ENCODE data around the gene SMPDL3A. TPM values are rescaled to one million over a fixed set of nuclear protein-coding genes. Genes with fewer than 3 reads are reported as not detected.

SMPDL3A gene
- total RNA-seq, 4 donors from 2014 or later, result 6.6 to 14.9 (median 7.4) TPM

DNA sequence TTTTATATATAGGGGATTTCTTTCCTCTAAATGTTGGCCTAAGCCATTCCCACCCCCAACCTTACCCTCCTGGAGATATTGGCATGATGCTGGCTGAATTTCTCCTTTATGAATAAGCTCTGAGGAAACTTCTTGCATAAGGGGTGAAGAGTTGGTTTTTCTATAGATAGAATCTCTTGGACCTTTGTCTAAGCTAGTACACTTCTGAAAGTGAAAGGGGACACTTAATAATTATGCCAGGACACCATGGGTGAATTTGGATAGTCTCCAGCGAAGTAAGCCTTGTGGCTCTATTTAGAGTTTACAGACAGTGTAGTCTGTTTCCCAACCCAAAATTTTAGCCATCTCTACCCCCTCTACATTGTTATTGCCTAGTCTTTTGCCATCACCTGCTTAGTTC, 36.6 kb upstream of the SMPDL3A start:
- no peaks in the 10 kb centered on the region for H3K4me1 ChIP-seq
- WGBS, result 84% methylated on average over 1 of the region's 1 CpG
- no peak for DNase-seq (ENCODE audit: extremely low spot score)
- H3K36me3 ChIP-seq, result no peaks in the 10 kb centered on the region
- H3K4me3 ChIP-seq, result no peak overlapping the region
- H3K9me3 ChIP-seq, result no peaks in the 10 kb centered on the region
- TF ChIP-seq POLR2A (IDR thresholded peaks at IDR 0.05; ENCODE audit: low read depth) (no peak), EP300 (IDR thresholded peaks at IDR 0.05) (no peak), POLR2AphosphoS5 (IDR thresholded peaks at IDR 0.05) (no peak), CTCF (IDR thresholded peaks at IDR 0.05) (no peak)
- no peak overlapping the region for H3K27ac ChIP-seq (replicated peaks in 1 of 4)
- intact Hi-C loops (cut with DNase I), result no loop called here
- no peaks in the 10 kb centered on the region for H3K27me3 ChIP-seq

DNA sequence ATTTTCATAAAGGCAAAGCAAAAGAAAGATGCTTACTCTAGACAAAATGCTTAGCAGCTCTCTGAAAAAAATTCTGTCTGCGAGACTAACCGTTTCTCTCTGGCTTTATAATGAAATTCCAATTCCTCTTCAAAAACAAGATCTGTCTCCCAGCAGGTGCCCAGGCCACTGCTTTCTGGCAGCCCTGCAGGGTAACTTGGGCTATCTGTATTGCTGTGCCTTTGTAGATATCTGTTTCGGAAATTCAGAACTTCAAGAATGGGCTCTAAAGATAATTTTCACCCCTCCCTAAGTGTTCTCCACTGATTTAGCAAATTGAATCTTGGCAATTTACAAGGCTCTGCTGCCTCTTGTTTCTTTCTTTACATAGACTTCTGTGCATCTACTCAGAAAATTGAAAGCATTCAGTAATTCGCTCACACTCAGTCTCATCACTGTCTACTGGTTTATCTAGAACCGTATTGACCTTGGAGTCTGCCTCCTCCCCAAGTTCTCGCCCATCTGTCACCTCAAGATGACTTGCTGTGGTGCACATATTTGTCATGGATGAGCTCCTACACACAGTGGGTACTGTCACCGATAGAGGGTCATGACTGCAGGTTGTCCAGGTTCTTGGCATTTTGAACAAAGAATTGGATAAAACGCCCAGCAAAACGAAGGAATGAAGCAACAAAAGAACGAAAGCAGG, 35.9 kb upstream of the SMPDL3A start:
- TF ChIP-seq POLR2AphosphoS5 (IDR thresholded peaks at IDR 0.05) (no peak), EP300 (IDR thresholded peaks at IDR 0.05) (no peak), CTCF (IDR thresholded peaks at IDR 0.05) (no peak), POLR2A (IDR thresholded peaks at IDR 0.05; ENCODE audit: low read depth) (no peak)
- intact Hi-C loops (cut with DNase I), result no loop called here
- WGBS, result 86% methylated on average over 10 of the region's 10 CpGs
- Histone ChIP-seq H3K27ac (replicated peaks in 1 of 4) (no peak overlapping the region), H3K9me3 (no peaks in the 10 kb centered on the region), H3K4me3 (peak overlapping the region in 1 of 4 donors; percentile 17), H3K4me1 (no peaks in the 10 kb centered on the region), H3K36me3 (no peaks in the 10 kb centered on the region), H3K27me3 (no peaks in the 10 kb centered on the region)
- DNase-seq (ENCODE audit: extremely low spot score), result no peak

GRCh38 chr6:122753688-122754056, 35.4 kb upstream of the SMPDL3A start:
- Histone ChIP-seq H3K9me3 (no peaks in the 10 kb centered on the region), H3K36me3 (no peaks in the 10 kb centered on the region), H3K27ac (replicated peaks in 1 of 4) (no peak overlapping the region), H3K27me3 (no peaks in the 10 kb centered on the region), H3K4me3 (peak overlapping the region in 1 of 4 donors; percentile 17), H3K4me1 (no peaks in the 10 kb centered on the region)
- no peak for DNase-seq (ENCODE audit: extremely low spot score)
- TF ChIP-seq EP300 (IDR thresholded peaks at IDR 0.05) (no peak), POLR2AphosphoS5 (IDR thresholded peaks at IDR 0.05) (no peak), POLR2A (IDR thresholded peaks at IDR 0.05; ENCODE audit: low read depth) (no peak), CTCF (IDR thresholded peaks at IDR 0.05) (no peak)
- WGBS, result 60% methylated on average over 5 of the region's 5 CpGs
- intact Hi-C loops (cut with DNase I), result no loop called here

DNA sequence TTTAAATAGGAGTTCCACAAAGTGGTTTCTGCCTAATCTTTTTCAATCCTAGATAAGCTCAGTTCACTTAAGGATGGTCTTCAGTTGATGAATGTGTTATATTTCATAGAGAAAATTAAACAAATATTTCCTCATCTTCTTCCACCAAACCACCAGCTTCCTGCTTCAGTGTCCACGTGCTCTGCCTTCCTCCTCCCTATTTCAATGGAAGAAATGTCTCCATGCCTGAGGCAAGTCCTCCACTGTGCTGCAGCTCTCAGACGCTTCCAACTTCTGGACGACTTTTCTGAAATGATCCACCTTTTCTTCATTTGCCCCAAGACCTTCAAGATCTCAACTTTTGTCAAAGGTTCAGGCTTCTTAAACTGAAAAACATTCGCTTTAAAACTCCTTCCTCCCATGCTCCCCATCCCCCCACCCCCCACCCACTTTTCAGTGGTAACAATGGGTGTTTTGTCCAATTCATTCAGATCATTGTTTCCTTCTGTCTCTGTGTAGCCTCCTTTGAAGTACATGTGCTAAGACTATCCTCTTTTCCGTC, 34.8 kb upstream of the SMPDL3A start:
- no peak for TF ChIP-seq POLR2AphosphoS5 (IDR thresholded peaks at IDR 0.05)
- TF ChIP-seq POLR2A (IDR thresholded peaks at IDR 0.05; ENCODE audit: low read depth), result no peak
- no peak for TF ChIP-seq CTCF (IDR thresholded peaks at IDR 0.05)
- TF ChIP-seq EP300 (IDR thresholded peaks at IDR 0.05), result no peak
- H3K27ac ChIP-seq (replicated peaks in 1 of 4), result no peak overlapping the region
- 69% methylated on average over 5 of the region's 5 CpGs for WGBS
- H3K9me3 ChIP-seq, result no peaks in the 10 kb centered on the region
- H3K36me3 ChIP-seq, result no peaks in the 10 kb centered on the region
- no peak overlapping the region for H3K4me3 ChIP-seq
- DNase-seq (ENCODE audit: extremely low spot score), result no peak
- intact Hi-C loops (cut with DNase I), result no loop called here
- H3K27me3 ChIP-seq, result no peaks in the 10 kb centered on the region
- H3K4me1 ChIP-seq, result no peaks in the 10 kb centered on the region

- no peaks in the 10 kb centered on the region for H3K9me3 ChIP-seq
- H3K4me1 ChIP-seq, result no peaks in the 10 kb centered on the region
- TF ChIP-seq POLR2A (IDR thresholded peaks at IDR 0.05; ENCODE audit: low read depth), result no peak
- TF ChIP-seq POLR2AphosphoS5 (IDR thresholded peaks at IDR 0.05), result no peak
- TF ChIP-seq CTCF (IDR thresholded peaks at IDR 0.05), result no peak
- no peak for TF ChIP-seq EP300 (IDR thresholded peaks at IDR 0.05)
- no peak for DNase-seq (ENCODE audit: extremely low spot score)
- H3K27me3 ChIP-seq, result no peaks in the 10 kb centered on the region
- H3K27ac ChIP-seq (replicated peaks in 1 of 4), result no peak overlapping the region
- H3K36me3 ChIP-seq, result no peaks in the 10 kb centered on the region
- intact Hi-C loops (cut with DNase I), result no loop called here
- WGBS, result 74% methylated on average over 9 of the region's 9 CpGs
- no peak overlapping the region for H3K4me3 ChIP-seq
Measured at GRCh38 chr6:122755901-122756300, 33.2 kb upstream of the SMPDL3A start.

Data from esophagus muscularis mucosa (tissue), 4 donors.